RKO (cell line): ENCODE measurements around the gene SLC25A28.

Experiments used
- DNase-seq: peaks from one replicate; pipeline ENCODE4 v3.0.0-alpha.2; 2016; ENCODE audit warnings: low spot score

Gene SLC25A28

GRCh38 chr10:99619851-99620710, at the start of gene SLC25A28:
Gene SLC25A28, minus strand, starts transcription at chr10:99620439. Its CDS starts 104 bp downstream, at chr10:99620335.
- peak; percentile 100 for DNase-seq

- peak; percentile 95 for DNase-seq
Measured at GRCh38 chr10:99667108-99667751, 47.0 kb upstream of the SLC25A28 start.

- no peak for DNase-seq
Measured at GRCh38 chr10:99665304-99665703, 45.1 kb upstream of the SLC25A28 start.

- peak; percentile 99 for DNase-seq
Measured at GRCh38 chr10:99661377-99661763, 41.1 kb upstream of the SLC25A28 start.

GRCh38 chr10:99660662-99661376, 40.6 kb upstream of the SLC25A28 start:
- DNase-seq: no peak

- DNase-seq: no peak
Measured at GRCh38 chr10:99659868-99660366, 39.7 kb upstream of the SLC25A28 start.

- DNase-seq: peak; percentile 97
Measured at GRCh38 chr10:99659031-99659867, 39.0 kb upstream of the SLC25A28 start, which contains the start of gene ENTPD7. Gene ENTPD7, plus strand, starts transcription at chr10:99659509. Its CDS starts 448 bp downstream, at chr10:99659957.

GRCh38 chr10:99658622-99659030, 38.4 kb upstream of the SLC25A28 start:
- peak; percentile 90 for DNase-seq

GRCh38 chr10:99656199-99657064, 36.2 kb upstream of the SLC25A28 start:
- no peak for DNase-seq

GRCh38 chr10:99654390-99655175, 34.3 kb upstream of the SLC25A28 start:
- DNase-seq: no peak

GRCh38 chr10:99652800-99653390, 32.7 kb upstream of the SLC25A28 start:
- DNase-seq: no peak

GRCh38 chr10:99648717-99649116, 28.5 kb upstream of the SLC25A28 start:
- no peak for DNase-seq

GRCh38 chr10:99647601-99648151, 27.4 kb upstream of the SLC25A28 start:
- DNase-seq: no peak

GRCh38 chr10:99633832-99634231, 13.6 kb upstream of the SLC25A28 start:
- no peak for DNase-seq

- DNase-seq: no peak
Measured at GRCh38 chr10:99631496-99631895, 11.3 kb upstream of the SLC25A28 start.

GRCh38 chr10:99630991-99631390, 10.8 kb upstream of the SLC25A28 start:
- DNase-seq: no peak

- peak; percentile 39 for DNase-seq
Measured at GRCh38 chr10:99630433-99630832, 10.2 kb upstream of the SLC25A28 start.

GRCh38 chr10:99629625-99629978, 9.4 kb upstream of the SLC25A28 start:
- DNase-seq: no peak
